ENCODE measurements around the gene BCL11B.
A peak's percentile ranks its signal among the peaks of the same experiment; 100 is the strongest.

BCL11B gene

DNA sequence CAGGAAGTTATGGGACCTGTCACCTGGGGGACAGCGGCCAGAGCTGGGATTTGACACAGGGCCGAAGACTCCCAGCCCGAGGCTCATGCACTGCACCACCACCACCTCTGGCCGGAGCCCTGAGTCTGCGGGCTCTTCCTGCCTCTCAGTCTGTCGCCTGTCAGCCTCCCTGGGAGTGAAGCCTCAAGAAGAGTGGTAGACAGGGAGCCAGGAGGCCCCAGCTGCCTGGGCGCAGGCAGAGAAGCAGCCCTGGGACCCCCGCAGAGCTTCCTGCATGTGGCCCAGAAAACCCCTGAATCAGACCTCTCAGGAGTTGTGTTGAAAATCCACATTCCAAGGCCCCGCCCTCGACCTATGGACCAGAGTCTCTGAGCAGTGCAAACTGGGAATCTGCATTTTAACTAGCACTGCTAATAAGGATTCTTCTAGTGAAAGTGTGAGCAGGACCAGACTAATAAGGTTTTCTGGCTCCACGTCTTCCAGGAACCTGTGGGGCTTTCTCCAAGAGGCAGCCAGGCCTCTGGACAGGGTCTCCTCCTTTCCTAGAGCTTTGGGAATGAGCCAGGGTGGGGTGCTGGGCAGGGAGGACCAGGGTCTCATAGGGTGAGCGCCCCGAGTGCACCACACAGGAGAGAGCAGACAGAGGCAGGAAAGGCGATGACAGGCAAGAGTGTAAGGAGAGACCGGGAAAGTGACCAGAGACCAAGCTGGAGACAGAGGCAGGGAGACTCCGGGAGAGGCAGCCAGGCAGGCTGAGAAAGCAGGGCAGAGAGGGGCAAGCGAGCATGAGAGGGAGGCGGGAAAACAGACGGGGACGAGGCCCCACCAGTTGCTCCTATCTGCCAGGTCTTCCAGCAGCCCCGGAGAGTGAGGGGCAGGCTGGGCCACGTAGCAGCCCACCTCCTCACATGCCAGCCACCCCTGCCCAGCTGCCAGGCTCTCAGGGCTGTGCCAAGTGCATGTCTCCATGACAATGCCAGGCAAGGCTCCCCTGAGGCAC, 112.4 kb downstream of the BCL11B start:
- no peak for DNase-seq (ENCODE audit: low read depth, low spot score)

DNA sequence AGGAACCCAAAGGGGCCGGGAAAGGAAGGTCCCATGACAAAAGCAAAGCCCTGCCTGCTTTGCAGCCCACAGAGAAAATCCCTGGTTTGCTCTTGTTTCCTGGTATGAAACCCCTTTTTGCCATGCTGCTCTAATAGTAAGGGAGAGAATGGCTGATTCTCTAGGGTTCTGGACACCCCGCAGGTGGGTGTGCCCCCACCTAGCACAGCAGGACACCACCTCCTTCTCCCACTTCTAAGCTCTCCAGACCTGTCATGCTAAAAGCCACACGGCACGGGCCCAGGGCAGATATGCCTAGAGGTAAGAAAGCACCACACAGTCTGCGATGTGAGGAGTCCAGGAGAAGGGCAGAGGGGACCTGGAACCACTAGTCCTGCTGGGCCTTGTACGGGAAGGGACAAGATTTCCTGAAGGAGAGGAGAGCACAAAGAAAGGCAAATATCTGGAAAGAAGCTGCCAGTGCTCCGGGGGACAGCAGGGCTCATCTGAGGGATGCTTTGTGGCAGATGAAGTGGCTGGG, 113.3 kb downstream of the BCL11B start:
- DNase-seq (ENCODE audit: low read depth, low spot score): no peak

DNA sequence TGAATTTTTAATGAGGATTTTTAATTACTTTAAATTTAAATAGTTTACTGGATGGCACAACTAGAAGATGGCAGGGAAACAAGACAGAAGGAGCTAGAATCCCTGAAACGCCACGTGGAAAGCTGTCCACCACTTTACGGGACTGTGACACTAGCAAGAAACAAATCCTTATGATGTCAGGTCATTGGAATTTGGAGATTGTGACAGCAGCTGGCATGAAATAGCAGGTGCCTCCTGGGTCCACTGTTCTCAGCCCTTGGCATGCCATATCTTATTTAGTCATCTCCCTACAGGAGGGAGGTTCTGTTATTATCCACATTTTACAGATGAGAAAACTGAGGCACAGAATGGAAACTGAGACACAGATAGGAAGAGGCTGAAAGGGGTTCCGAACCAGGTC, 113.8 kb downstream of the BCL11B start:
- no peak for DNase-seq (ENCODE audit: low read depth, low spot score)

DNA sequence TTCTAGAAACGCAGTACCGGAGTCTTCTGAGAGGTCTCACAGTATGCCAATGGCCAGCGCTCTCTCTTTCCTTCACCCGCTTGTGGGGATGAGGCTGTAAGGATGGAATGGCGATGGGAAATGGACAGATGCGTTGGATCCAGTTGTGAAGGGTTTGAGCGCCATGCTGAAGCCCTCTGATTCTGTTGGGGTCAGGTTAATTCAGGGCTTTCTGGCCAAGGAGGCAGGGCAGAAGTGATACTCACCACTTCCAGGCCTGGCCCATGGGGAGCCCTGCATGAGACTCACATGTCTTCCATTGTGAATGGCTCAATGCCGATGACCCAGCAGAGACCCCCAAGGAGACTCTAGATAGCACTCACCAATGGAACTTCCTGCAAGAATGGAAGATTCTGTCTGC, 114.3 kb downstream of the BCL11B start:
- DNase-seq (ENCODE audit: low read depth, low spot score): no peak

DNA sequence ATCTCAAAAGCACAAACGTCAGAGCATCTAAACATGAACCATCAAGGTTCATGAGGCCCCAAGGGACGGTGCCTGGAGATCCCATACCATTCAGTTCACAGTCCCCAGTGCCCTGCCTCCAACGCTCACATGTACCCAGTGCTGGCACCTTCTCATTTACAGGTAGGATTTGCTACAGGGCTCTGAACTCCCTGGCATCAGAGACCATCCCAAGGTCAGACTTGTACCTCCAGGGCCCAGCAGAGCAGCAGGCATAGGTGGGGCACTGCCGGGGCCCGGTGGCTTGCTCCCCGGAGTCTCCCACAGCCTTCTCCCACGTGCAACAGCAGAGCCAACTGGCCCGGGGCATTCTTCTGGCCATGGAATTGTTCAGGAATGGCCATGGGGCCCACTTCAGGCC, 114.8 kb downstream of the BCL11B start:
- DNase-seq (ENCODE audit: low read depth, low spot score): no peak

DNA sequence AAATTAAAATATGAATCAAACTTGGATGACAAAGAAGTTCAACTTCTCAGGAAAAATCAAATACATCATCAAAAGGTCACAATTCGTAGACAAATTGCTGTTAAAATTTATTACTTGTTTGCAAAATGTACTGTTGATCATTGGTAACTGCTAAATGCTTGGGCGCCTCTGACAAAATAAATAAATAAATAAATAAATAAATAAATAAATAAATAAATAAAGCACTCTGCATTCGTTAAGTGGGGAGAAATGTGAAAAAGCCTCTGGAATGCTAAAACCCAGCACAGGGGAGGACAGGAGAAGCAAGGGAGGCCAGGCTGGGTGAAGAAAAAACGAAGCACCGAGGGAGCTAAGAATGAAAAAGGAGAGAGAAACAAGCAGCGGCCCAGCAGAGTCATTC, 115.2 kb downstream of the BCL11B start:
- DNase-seq (ENCODE audit: low read depth, low spot score): no peak

DNA sequence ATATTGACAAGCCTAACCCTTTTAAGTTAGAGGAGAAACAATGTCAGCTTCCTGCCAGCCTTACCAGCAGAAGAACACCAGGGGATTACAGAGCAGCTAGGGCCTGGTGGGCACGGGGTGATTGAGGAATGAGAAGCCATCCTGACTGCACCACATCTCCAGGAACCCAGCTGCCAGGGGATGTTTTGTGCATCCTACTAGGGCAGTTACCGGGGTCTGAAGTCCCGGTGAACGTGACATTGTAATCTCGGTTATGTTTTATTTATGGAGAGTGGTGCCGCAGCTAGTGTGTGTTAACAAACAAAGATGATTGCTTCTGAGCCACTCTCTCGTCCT, 115.9 kb downstream of the BCL11B start:
- DNase-seq (ENCODE audit: low read depth, low spot score): no peak

DNA sequence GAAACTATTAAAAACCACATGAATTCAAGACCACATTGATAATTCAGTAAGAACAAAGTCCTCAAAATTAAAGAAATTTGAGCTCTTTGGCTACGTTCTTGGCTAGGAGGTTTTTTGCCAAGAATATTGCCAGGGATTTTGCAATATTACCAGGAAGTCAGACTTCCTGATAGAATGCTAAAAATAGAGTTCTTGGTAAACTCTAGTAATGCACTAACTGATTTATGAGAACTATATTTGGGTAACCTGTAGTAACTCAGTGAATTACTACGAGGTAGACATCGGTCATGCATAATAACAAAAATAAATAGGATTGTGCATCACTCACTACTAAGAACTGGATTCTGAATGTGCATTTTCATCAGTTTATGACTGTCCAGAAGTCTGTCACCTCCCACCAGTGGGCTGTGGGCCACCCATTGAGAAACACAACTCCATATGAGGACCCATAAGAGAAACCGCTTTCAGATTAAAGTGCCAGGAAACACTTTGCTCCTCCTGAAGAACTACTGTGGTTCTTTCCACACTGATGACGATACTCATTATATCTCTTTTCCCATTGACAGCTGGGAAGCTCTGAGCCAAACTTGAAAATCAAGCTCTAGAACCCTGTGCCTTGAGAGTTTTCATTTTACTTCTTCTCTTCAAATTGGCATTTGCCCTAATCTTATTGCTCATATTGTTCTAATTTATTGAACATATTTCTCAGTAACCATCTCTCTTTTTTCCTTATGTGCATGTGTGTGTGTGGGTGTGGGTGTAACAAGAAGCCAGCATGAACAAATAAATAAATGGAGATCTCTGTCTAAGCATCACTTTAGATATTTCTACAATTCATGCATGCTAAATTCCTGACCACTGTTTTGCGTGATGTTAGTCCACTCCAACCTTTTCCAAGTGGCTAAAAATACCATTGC, 116.6 kb downstream of the BCL11B start:
- no peak for DNase-seq (ENCODE audit: low read depth, low spot score)

DNA sequence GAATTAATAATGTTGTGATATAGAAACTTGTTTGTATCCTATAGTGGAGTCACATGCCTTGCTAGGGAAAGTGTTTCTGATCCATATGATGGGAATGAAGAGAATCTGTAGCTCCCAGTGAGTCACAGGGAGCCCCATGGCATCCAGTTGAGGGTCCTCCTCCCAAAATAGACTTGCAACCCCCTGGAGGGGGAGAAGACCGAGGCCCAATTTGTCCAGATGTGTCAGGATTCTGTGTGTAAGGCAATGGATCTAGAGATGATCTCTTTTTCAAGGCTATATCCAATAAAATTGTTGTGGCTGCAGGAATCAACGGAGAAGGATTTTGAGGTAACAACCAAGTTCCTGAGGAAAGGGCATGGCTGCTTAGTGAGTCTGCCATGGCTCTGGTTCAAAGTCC, 121.8 kb downstream of the BCL11B start:
- DNase-seq (ENCODE audit: low read depth, low spot score): no peak

DNA sequence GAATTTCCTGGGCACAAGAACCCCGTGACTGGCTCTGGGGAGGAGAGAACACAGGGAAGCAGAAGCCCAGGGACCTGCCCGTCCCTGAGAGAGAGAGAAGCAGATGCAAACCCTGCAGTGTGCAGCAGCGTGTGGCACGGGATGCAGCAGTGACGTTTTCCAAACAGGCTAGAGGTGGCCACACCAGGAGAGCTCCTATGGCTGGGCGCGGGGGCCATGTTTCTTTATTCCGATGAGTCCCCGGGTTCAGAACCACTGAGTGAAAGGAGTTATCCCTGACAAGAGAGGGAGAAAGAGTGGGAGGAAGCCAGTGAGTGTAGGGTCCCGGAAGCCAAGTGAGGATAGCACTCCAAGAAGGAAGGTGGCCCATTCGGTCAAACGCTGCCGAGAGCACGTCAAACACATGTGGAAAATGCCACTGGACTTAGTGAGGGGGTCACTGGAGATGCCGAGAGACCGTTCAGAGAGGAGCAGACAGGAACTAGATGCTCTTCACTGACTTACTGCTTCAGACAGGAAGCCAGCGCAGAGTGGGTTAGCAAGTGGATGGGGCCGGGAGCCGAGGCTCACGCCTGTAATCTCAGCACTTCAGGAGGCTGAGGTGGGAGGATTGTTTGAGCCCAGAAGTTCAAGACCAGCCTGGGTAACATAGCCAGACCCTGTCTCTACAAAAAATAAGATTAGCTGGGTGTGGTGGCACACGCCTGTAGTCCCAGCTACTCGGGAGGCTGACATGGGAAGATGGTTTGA, 123.0 kb downstream of the BCL11B start:
- no peak for DNase-seq (ENCODE audit: low read depth, low spot score)

DNA sequence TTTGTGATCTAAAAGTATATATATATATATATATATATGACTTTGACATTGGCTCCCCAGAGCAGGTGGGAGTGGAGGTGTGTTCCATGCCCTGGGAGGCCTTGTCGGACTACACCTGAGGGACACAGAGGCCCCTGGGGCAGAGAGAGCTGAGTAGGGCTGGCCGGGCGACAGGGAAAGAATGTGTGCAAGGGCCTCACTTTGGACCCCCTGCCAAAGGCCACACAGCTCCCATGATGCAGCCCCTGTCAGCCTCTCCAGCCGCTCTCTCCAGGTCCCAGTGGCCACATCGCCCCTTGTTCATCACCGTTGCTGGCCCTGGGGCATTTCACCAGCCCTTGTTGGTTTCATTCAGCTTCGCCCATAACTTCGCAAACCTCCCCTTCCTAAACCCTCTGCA, 123.9 kb downstream of the BCL11B start:
- no peak for DNase-seq (ENCODE audit: low read depth, low spot score)

DNA sequence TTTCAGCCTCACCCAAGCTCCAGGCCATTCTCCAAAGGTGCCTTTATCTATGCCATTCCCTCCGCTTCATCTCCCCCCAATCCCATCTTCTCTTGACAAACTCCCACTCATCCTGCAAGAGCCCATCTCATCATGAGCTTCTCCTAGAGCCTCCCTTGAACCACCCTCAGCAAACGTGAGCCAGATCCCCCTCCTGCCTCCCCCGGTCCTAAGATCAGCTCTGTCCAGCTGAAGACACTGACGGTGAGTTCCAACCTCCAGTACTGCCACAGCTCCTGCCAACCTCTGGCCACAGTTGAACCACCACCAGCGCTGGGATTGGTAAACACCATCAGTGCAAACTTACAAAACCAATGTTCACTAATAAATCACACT, 124.6 kb downstream of the BCL11B start:
- DNase-seq (ENCODE audit: low read depth, low spot score): no peak

DNA sequence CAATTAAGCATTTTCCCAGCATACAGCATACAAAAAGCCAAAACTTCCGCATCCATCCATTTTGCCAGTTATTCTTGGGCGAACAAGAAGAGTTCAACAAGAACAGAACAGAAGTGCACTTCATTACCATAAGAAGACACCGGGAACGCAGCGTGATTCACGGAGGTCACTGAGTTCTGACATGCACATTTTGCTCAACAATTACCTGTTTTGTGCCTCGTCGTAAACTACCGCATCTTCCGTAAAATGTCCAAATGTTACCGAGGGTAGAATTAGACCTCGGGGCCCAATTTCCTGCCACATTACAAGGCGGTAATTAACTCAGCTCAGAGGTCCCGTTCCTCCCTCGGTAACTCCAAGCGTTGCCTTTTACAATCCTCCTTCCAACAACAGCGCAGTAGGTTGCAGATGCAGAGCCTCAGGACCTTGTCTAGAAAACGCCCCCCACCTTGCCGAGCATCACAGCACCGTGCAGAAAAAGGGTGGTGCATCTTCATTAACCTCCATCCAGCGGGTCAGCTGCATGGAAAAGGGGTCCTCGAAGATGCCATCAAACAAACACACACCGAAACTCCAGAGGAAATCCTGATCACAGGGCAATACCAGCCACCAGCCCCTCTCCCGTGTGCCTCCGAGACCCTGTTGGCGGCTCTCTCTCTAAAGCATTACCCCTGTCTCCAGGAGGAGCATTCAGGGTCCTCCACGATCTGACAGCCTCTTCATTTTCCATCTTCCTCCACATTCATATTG, 125.2 kb downstream of the BCL11B start:
- DNase-seq (ENCODE audit: low read depth, low spot score): no peak

DNA sequence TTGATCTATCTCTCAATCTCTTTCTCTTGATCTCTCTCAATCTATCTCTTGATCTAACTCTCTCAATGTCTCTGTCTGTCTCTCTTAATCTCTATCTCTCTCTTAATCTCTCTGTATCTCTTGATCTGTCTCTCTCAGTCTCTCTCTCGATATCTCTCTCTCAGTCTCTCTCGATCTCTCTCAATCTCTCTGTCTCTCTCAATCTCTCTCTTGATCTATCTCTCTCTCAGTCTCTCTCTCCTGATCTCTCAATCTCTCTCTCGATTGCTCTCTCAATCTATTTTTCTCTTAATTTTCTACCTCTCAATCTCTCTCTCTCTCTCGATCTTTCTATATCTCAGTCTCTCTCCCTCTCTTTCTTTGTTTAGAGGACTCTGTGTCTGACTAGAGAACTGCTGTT, 126.7 kb downstream of the BCL11B start:
- no peak for DNase-seq (ENCODE audit: low read depth, low spot score)

DNA sequence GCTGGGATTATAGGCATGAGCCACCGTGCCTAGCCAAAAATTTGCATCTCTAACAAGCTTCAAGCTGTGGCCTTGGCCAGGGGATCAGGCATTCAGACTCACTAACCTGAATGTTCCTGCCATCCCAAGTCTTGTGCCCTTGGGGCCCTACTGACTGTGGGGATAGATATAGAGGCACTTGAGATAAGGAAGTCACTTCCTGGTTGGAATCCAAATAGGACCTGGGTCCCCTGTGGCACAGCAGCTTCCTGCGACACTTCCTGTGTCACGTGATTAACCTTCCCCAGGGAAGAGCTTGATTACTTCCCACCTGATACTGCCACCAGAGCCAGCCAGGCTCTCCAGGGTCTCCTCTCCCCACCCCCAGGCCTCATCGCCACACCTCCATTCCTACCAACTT, 128.2 kb downstream of the BCL11B start:
- peak; percentile 61 for DNase-seq (ENCODE audit: low read depth, low spot score)

DNA sequence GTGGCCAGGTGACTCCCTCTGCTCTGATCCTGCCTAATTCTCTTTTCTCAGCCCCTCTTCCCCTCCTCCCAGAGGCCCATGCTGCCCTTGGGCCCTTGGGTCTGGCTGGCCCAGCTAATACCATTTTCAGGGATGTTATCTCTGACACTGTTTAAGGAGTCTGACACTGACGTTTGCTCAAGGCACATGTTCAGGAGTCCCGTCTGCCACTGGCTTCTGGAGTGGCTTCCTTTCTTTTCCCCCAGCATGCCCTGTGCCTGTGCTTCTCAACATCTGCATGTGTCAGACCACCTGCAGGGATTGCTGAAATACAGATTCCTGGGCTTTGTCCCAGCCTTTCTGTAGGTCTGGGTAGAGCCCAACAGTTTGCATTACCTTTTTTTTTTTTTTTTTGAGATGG, 128.9 kb downstream of the BCL11B start:
- no peak for DNase-seq (ENCODE audit: low read depth, low spot score)

DNA sequence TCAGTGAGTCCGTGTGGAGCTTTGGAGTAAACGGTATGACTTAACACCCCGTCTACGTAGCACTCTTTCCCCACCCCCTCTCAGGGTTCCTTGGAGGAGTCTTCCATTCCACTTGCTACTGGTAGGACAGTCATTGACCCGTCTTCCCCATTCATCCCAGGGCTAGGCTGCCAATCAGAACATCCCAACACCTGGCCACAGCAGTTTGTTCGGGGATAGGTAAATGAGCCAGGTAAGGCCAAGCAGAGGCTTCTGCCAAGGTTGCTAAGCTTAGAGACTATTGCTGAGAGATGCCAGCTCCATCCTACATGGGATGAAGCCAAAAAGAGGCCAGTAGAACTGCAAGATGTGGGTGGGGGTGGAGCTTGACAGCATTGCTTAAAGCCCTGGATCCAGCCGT, 130.8 kb downstream of the BCL11B start:
- no peak for DNase-seq (ENCODE audit: low read depth, low spot score)

DNA sequence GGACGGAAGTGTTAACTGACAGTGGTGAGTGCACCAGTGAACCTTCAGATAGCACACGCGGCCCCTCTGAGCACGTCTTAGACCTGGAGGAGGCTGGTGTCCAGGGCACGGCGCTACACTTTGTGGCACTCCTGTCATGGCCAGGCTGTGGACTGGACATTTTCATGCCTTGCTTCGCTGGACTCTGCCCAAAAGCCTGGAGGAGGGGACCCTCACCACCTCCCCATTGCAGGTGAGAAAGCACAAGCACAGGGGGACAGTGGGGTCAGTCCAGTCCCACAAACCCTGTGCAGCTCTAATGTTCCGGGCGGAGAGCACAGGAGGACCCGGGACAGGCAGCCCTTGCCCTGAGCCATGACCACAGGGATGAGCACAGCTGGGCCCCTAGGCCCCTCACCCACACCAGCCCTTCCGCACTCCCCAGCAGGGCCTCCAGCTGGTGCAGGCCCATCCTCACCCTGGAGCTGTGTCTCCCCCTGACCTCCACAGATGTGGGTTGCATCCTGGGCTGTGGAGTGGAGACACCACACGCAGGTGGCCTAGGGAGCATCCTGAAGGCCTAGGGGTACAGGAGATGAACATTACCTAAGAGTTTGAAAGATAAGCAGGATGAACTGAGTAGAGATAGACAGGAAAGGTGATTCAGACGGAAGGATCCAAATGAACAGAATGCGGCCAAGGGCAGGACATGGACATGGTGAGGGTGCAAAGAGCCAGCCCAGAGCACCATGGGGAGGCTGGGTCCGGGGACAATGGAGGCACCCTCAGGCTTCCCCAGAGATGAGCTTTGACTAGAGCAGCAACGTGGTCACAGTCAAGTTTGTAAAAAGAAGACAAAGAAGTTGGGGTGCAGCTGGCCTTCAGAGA, 132.8 kb downstream of the BCL11B start:
- no peak for DNase-seq (ENCODE audit: low read depth, low spot score)

DNA sequence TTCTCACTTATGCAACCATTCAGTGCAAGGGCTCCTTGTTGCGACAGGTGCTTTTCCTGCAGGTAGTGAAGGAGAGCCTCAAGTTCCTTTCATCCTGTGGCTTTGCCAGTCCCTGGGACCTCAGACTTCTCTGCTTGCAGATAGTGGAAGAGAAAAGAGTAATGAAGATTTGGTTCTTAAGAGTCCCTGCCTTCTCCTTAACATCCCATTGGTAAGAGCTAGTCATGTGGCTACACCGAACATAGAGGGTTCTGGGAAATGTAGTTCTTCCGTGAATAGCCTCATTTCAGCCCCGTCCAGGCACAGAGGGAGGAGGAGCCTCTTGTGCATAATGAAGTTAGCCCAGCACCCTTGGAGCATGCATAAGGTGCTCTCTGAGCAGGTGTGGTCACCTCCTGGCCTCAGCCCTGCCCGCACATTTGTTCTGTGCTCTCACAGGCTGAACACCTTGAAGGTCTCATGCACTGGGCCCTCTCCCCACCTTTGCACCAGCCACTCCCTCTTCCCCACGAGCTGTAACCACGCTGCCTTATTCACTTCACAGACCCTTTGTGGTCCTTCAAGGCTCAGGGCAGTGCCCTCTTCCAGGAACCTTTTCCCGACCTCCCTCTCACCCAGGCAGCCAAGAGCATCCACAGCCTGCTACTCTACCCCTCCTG, 134.0 kb downstream of the BCL11B start:
- no peak for DNase-seq (ENCODE audit: low read depth, low spot score)
